SK-N-SH (cell line): ENCODE results near the gene ZBTB22.

Experiments used
- CHD2 ChIP-seq: fragments of 150-350 bp; IDR thresholded peaks from 2 replicates; pipeline ENCODE4 v1.6.1; 2018; ENCODE audit warnings: low read length; ENCODE audit not compliant: partially characterized antibody
- NFIC ChIP-seq: IDR thresholded peaks from 2 replicates; pipeline ENCODE4 v1.4.0; 2012; ENCODE audit warnings: borderline replicate concordance
- POLR2AphosphoS5 ChIP-seq: IDR thresholded peaks from 2 replicates; pipeline ENCODE4 v1.6.1; 2012; ENCODE audit warnings: low read depth, low read length
- TCF12 ChIP-seq: IDR thresholded peaks from 2 replicates; pipeline ENCODE4 v1.4.0; 2012
- TF ChIP-seq, protein P1 (sequence below): fragments of 200-600 bp; sonication (generic); IDR thresholded peaks from 2 replicates; pipeline ENCODE4 v1.6.1; 2017; ENCODE audit warnings: antibody characterized with exemption, mild to moderate bottlenecking, moderate library complexity

- TF ChIP-seq, protein P1, sequence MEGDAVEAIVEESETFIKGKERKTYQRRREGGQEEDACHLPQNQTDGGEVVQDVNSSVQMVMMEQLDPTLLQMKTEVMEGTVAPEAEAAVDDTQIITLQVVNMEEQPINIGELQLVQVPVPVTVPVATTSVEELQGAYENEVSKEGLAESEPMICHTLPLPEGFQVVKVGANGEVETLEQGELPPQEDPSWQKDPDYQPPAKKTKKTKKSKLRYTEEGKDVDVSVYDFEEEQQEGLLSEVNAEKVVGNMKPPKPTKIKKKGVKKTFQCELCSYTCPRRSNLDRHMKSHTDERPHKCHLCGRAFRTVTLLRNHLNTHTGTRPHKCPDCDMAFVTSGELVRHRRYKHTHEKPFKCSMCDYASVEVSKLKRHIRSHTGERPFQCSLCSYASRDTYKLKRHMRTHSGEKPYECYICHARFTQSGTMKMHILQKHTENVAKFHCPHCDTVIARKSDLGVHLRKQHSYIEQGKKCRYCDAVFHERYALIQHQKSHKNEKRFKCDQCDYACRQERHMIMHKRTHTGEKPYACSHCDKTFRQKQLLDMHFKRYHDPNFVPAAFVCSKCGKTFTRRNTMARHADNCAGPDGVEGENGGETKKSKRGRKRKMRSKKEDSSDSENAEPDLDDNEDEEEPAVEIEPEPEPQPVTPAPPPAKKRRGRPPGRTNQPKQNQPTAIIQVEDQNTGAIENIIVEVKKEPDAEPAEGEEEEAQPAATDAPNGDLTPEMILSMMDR: no peak
- no peak for TF ChIP-seq NFIC
- TF ChIP-seq TCF12: no peak
- no peak for TF ChIP-seq CHD2
- no peak for TF ChIP-seq POLR2AphosphoS5
Measured at GRCh38 chr6:33359331-33359730, 41.8 kb upstream of the ZBTB22 start.
